ENCODE results near the gene PRCD.
"Not testable (repeated sequence)": the region's sequence is repeated elsewhere in the genome, so short reads cannot be mapped to it uniquely, and the experiment has no call there.

The PRCD gene

DNA sequence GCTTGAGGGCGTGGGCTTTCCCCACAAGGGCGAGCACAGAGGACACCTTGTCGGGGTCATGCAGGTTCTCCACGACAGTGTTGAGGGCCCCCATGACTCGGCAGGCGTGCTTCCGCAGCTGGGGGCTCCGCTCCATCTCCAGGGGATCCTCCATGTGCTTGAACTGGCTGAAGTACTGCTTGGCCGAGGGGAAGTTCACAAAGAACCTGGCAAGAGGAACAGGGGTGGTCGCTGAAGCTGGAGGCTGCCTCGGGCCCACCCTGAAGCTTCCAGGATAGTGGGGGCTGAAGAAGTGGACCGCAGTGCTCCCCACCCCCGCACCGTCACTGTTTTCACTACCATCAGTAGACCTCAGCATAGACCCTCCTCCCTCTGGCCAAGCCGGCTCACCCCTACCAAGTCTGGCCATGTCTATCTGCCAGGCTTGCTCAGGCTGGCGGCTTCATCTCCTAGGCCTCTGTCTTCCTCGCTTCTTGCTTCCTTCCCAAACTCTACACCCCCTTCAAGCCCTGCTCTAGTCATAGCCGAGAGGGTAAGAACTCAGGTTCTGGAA lies 8.3 kb upstream of the PRCD start:
- H3K27ac ChIP-seq: no peak overlapping the region
- TF ChIP-seq ZFX (IDR thresholded peaks at IDR 0.05; ENCODE audit: borderline replicate concordance): no peak
- TF ChIP-seq, protein P1, sequence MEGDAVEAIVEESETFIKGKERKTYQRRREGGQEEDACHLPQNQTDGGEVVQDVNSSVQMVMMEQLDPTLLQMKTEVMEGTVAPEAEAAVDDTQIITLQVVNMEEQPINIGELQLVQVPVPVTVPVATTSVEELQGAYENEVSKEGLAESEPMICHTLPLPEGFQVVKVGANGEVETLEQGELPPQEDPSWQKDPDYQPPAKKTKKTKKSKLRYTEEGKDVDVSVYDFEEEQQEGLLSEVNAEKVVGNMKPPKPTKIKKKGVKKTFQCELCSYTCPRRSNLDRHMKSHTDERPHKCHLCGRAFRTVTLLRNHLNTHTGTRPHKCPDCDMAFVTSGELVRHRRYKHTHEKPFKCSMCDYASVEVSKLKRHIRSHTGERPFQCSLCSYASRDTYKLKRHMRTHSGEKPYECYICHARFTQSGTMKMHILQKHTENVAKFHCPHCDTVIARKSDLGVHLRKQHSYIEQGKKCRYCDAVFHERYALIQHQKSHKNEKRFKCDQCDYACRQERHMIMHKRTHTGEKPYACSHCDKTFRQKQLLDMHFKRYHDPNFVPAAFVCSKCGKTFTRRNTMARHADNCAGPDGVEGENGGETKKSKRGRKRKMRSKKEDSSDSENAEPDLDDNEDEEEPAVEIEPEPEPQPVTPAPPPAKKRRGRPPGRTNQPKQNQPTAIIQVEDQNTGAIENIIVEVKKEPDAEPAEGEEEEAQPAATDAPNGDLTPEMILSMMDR (IDR thresholded peaks at IDR 0.05): no peak

- TF ChIP-seq, protein P1 (IDR thresholded peaks at IDR 0.05): no peak
- TF ChIP-seq ZFX (IDR thresholded peaks at IDR 0.05; ENCODE audit: borderline replicate concordance): no peak
- no peak overlapping the region for H3K27ac ChIP-seq
Measured at GRCh38 chr17:76532072-76532651, 7.7 kb upstream of the PRCD start.

GRCh38 chr17:76533640-76534359 lies 6.0 kb upstream of the PRCD start:
- H3K27ac ChIP-seq: not testable (repeated sequence)

- TF ChIP-seq, protein P1 (IDR thresholded peaks at IDR 0.05): no peak
- no peak for TF ChIP-seq ZFX (IDR thresholded peaks at IDR 0.05; ENCODE audit: borderline replicate concordance)
- no peak overlapping the region for H3K27ac ChIP-seq
Measured at GRCh38 chr17:76534831-76535732, 4.8 kb upstream of the PRCD start.

GRCh38 chr17:76535788-76536510 lies 3.9 kb upstream of the PRCD start:
- TF ChIP-seq ZFX (IDR thresholded peaks at IDR 0.05; ENCODE audit: borderline replicate concordance): no peak
- TF ChIP-seq, protein P1 (IDR thresholded peaks at IDR 0.05): no peak
- H3K27ac ChIP-seq: no peak overlapping the region

GRCh38 chr17:76536511-76537287 lies 3.1 kb upstream of the PRCD start:
- no peak overlapping the region for H3K27ac ChIP-seq
- TF ChIP-seq, protein P1 (IDR thresholded peaks at IDR 0.05): no peak
- TF ChIP-seq ZFX (IDR thresholded peaks at IDR 0.05; ENCODE audit: borderline replicate concordance): no peak

Measured in 22Rv1 (cell line).